DMS 273 (cell line): ENCODE measurements around the gene MAP2K5.
A peak's percentile ranks its signal among the peaks of the same experiment; 100 is the strongest.

Experiments used
- DNase-seq: peaks from one replicate; lab custom pipeline; 2025; ENCODE audit not compliant: unreplicated experiment; lab: John Stamatoyannopoulos, UW

MAP2K5 gene

DNA sequence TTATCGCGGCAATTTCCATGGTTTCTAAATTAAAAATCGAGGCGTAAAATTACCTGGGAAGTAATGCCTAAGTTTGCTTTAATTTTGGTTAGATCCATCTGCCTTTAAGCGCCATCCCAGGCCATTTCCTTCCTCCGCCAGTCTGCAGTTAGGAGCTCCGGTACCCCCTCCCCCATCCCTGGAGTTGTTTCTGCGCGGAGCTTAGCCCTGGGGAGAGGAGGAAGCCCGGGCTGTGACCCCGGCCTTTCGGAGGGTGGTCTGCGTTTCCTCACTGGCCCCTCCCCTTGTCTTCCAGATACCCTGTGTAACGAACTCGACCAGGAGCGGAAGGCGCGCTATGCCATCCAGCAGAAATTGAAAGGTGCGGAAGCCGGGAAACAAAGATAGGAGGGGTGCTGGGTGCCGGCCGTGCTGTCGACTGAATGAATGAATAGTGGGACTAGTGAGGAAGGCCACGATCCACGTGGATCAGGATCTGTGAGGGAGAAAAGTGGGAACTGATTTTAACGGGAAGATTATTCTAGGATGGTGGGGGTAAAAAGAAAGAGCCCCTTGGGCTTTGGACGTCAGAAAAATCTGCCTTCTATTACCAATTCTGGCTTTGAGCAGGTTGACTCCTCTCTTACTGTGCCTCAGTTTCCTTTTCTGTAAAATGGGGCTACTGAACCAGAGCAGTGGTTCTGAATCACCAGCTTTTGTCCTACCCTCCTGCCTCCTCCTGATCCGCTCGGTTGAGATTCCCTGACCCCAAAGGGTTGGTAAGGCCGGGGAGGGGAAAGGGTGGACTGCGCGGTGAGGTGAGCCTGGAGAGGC, 290.6 kb downstream of the MAP2K5 start:
- DNase-seq: no peak

- DNase-seq: no peak
Measured at GRCh38 chr15:67833710-67834511, 291.4 kb downstream of the MAP2K5 start.

DNA sequence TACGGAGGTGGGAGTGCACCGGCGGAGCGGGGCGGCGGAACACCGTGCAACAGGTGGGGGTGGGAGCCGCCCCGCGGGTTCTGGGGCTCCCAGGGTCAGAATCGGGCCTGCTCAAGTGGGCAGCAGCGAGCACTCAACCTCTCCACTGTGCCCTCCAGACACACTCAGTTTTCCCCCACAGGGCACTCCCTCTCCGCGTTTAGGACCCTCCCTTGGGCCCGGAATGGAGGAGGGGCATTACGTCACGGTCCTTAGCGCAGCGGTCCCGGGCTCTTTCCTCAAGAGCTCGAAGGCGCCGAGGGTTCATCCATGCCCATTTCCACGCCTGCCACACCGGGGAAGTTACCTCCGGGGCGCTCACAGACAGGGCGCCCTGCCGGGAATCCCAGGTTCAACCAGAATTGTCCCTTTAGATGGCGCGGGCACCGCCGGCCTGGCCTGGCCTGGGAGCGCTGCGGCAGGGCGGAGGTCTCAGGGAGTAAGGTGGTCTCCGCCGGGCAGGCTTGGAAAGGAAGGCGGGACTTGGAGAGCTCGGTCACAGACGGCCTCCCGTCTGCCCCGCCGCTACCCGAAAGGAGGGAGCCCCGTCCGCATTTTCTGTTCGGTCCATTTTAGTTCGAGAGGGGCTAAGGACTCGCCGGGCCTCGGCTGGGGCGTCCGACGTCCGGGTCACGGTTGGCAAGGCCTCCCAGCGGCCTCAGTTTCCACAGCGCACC, 292.2 kb downstream of the MAP2K5 start:
- DNase-seq: no peak

DNA sequence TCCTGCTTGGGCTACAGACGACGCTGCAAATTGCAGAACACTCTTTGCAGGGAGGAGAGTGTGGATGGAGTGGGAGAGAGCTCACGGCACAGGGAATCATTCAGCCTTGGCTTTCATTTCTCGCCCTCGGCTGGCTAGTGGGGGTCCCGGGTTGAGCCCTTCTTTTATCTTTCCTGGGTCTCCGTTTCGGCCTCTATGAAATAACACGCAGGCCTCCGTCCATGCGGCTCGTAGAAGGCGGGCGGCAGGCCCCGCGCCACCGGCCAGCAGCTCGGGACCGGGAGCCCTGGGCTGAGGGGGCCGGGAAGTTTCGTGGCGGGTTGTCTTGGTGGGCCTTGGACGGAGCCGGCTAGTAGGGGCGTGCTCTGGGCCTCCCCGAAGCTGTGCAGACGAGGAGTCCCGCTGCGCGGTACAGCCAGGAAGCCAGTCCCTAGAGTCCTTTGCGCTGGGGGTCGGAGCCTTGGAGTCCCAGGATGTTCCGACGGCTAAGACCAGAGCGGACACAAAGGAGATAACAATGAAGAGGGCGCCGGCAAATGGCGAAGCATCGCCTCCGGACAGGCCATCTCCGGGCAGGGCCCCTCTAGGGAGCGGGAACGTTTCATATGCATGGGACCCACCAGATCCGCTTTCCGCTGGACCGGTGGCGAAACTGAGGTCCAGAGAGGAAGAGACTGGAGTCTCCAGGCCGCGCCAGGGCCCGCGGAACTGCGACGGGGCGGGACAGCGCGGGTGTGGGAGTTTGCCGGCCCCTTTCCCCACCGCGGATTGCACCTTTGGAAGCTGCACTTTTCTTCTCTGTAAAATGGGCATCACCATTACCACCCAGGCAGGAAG, 293.0 kb downstream of the MAP2K5 start:
- DNase-seq: no peak

DNA sequence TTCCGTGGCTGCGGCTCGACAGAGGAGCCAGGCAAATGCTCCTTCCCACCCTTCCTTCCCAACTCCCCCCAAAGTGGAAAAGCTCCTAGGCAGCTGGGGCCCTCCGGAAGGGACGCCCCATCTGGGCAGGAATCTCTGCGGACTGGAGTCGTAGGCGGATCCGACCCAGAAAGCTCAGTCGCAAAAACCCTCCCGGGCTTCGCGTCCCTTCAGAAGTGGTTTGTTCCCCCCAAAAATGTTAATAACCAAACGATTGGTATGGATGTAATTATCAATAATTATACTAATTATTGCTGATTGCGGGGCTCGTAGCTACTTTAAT, 293.6 kb downstream of the MAP2K5 start:
- no peak for DNase-seq

DNA sequence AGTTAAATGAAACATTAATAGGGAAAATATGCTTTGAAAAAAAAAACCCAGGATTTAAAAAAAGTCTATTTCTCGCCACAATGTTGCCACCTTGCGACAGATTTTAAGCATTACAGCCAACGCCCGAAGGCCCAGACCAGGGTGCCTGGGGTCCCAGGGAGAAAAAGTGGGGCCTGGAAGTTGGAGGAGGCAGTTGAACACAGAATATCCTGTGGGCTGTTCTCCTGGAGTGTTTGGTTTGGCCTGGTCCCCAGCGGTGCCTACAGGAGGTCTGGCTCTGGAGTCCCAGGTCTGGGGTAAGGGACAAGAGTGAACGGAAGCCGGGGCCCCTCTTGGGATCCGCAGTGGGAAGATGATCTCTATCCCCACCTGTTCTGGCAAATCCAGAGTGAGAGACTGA, 294.0 kb downstream of the MAP2K5 start:
- peak; percentile 66 for DNase-seq

- no peak for DNase-seq
Measured at GRCh38 chr15:67836955-67837354, 294.5 kb downstream of the MAP2K5 start.

- peak; percentile 65 for DNase-seq
Measured at GRCh38 chr15:67838789-67839332, 296.4 kb downstream of the MAP2K5 start.

DNA sequence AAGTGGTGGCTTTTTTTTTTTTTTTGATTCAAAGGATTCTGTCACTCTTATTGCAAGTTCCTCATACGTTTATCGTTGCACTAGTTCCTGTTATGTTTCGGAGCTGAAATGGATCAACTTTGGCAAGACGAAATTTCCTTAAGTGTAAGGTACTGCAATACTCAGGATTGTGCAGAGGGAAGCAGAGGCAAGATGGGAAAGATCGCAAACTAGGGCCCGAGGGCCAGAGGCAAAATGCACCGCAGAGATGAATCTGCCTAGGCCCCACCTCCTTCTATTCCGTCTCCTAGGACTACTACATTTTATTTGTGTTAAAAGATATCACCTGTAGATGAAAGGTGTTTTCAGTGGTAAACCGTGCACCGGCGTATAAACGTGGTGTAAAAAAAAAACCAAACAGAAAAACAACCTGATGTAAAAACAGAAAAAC, 297.0 kb downstream of the MAP2K5 start:
- peak; percentile 63 for DNase-seq

GRCh38 chr15:67839929-67840748, 297.6 kb downstream of the MAP2K5 start, which contains the start of gene RNU6-1:
Gene RNU6-1 (minus strand): TSS chr15:67840045.
- DNase-seq: peak; percentile 90

DNA sequence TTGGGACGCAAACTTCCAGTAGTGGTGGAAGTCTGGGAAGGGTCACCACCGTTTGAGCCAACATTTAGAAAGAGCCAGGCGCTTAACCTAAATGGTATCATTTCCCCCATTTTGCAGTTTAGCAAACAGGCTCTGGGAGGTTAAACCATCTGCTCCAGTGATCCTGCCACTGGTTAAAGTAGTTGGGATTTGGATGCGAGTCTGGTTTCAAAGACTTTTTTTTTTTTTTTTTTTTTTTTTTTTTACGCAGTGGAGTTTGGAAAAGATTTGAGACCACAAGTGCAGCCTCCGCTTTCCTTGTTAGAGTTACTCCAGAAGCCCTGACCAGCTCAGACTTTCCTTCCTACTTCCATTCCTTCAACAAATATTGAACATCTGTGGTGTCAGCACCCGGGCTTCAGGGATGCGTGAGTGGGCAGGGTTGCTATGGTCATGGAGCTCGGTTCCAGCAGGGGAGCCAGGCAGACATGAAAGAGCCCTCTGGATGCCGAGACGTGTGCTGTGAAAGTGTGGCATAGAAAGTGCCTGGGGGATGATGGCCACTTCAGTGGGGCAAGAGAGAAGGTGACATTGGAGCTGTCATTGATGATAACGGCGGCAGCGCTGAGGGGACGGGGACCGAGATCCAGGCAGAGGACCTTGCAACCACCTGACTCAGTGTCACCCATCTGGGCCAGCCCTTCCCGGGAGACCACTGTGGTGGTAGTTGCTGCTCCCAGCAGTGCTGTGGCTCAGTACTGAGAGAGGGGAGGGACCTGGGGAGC, 298.4 kb downstream of the MAP2K5 start:
- DNase-seq: peak; percentile 74

DNA sequence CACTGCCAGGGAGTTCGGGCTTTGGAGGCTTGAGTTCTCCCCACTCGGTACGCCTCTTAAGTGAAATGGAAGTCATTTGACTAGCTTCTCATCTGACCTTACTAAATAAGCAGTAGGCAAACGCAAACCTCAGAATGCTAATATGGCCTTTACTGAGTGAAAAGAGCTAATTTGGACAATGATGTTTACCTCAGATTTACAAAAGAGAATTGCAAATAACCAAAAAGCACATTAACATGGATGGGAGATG, 298.9 kb downstream of the MAP2K5 start:
- DNase-seq: no peak

GRCh38 chr15:67843092-67843501, 300.6 kb downstream of the MAP2K5 start:
- no peak for DNase-seq

GRCh38 chr15:67843571-67844387, 301.3 kb downstream of the MAP2K5 start:
- no peak for DNase-seq

- no peak for DNase-seq
Measured at GRCh38 chr15:67845974-67846373, 303.5 kb downstream of the MAP2K5 start.

DNA sequence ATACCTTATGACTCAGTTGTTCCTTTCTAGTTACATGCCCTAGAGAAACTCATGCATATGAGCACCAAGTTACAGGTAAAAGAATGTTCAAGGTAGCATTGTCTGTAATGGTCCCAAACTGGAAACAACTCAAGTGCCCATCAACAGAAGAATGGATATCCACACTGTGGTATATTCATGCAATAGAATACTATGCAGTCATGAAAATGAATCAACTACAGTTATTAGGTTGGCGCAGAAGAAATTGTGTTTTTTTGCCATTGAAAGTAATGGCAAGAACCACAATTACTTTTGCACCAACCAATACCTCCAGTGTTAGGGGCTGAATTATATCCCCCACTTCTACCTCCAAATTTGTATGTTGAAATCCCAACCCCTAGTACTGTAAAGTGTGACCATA, 307.0 kb downstream of the MAP2K5 start:
- DNase-seq: no peak

DNA sequence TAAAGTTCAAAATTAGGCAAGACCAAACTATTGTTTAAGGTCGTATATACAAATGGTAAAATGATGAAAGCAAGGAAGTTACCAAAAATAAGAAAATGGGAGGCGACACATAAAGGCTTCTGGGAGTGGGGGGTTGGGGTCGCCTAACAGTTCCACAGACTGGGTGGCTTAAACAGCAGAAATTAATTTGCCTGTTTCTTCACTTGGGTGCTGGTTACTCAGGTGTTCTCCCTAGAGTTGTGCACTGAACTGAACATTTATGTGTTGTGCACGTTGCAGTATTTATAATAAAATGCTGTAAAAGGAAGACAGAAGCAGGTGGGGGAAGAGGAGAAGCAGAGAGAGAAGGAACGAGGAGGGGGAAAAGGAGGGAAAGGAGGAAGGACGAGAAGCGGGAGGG, 307.8 kb downstream of the MAP2K5 start:
- DNase-seq: no peak

GRCh38 chr15:67850994-67851571, 308.6 kb downstream of the MAP2K5 start:
- no peak for DNase-seq
